Measurements from ENCODE around the gene MAP10.

- TF ChIP-seq ELF4 (IDR thresholded peaks at IDR 0.05): no peak
- no peak for TF ChIP-seq CTBP1 (IDR thresholded peaks at IDR 0.05; ENCODE audit: borderline replicate concordance)
Measured at GRCh38 chr1:232813760-232814159, 8.5 kb downstream of the MAP10 start.
